Left ventricle myocardium inferior (tissue), 1 donor: ENCODE results near the gene ULBP2. TPM values are rescaled to one million over a fixed set of nuclear protein-coding genes. Genes with fewer than 3 reads are reported as not detected.
"Not testable (repeated sequence)": the region's sequence is repeated elsewhere in the genome, so short reads cannot be mapped to it uniquely, and the experiment has no call there.

Source experiments
- DNase-seq: peaks from one replicate; pipeline ENCODE4 v3.0.0-alpha.2; 2020
- H3K27ac ChIP-seq: fragments of 200-600 bp; replicated peaks from 2 replicates; pipeline ENCODE4 v1.8.0; 2021
- H3K27me3 ChIP-seq: fragments of 200-600 bp; 2 replicates; pipeline ENCODE4 v1.8.0; 2021; ENCODE audit warnings: low read depth
- H3K36me3 ChIP-seq: fragments of 200-600 bp; 2 replicates; pipeline ENCODE4 v1.8.0; 2021
- H3K4me1 ChIP-seq: fragments of 200-600 bp; 2 replicates; pipeline ENCODE4 v1.8.0; 2021
- H3K4me3 ChIP-seq: fragments of 200-600 bp; 2 replicates; pipeline ENCODE4 v1.8.0; 2021; ENCODE audit warnings: mild to moderate bottlenecking, moderate library complexity
- H3K9me3 ChIP-seq: fragments of 200-600 bp; replicated peaks from 2 replicates; pipeline ENCODE4 v1.8.0; 2021
- CTCF ChIP-seq: fragments of 200-600 bp; IDR thresholded peaks from 2 replicates; pipeline ENCODE4 v1.8.0; 2021; ENCODE audit warnings: antibody characterized with exemption, mild to moderate bottlenecking, borderline replicate concordance
- intact Hi-C: fragments of 100-400 bp; cut with micrococcal nuclease; formaldehyde crosslinking; loops from one replicate; pipeline ENCODE4 v1.11.0; 2022
- total RNA-seq: library from RNA; stranded (reverse); fragmentation: NEBNext Ultra II Directional; extraction: Animal tissue kit (Norgen Biotek cat#: 25700); gene quantifications from one replicate; pipeline ENCODE4 v1.2.1, GENCODE V29; 2021
- donor health status: DM: no; HTN: yes; CAD: no; lungs with severe emphysema.

The ULBP2 gene
- total RNA-seq, 1 donor from 2014 or later: 0.93 TPM

DNA sequence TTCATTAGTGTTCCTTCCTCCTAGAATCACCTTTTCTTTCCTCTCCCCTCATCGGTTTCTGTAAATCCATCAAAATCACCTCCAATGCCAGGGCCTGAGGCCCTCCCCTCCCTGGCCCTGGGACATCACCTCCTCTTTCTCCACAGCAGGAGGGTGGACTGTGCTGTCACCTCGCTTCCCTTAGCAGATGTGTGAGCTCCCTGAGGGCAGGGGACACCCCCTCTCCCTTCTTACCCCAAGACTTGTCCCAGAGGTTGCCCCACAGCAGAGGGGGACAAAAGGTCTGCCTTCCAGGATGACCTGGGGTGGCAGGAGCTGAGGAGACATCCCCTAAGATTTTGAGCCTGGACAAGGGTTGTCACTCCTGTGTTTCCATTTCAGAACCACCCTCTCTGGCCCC is 27.8 kb downstream of the ULBP2 start:
- no peaks in the 10 kb centered on the region for H3K36me3 ChIP-seq
- H3K27me3 ChIP-seq: peaks cover 96% of the 10 kb centered on the region
- intact Hi-C loops: no loop called here
- H3K4me3 ChIP-seq: no peak overlapping the region
- no peak for DNase-seq
- no peak overlapping the region for H3K27ac ChIP-seq
- no peak for TF ChIP-seq CTCF
- H3K4me1 ChIP-seq: peaks cover 9% of the 10 kb centered on the region
- no peaks in the 10 kb centered on the region for H3K9me3 ChIP-seq

DNA sequence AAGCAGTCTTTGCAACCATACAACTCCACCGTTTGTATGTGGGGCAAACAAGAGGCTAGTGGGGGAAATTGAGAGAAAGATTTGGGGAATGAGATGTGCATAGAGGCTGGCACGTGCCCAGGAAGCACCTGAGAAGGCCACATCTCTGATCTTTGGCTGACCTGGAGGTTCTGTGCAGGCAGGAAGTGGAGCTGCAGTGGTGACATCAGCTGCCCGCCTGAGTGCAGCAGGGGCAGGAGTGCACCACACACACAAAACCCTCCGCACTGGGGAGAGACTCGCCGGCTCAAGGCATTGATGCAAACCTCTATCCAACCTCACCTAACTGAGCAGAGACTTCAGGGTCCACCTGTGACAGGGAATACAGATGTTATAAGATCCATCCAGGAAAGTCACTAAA is 32.6 kb downstream of the ULBP2 start:
- H3K4me3 ChIP-seq, intact Hi-C loops, H3K27ac ChIP-seq, H3K4me1 ChIP-seq, DNase-seq, H3K9me3 ChIP-seq, H3K36me3 ChIP-seq: not testable (repeated sequence)
- H3K27me3 ChIP-seq: peaks cover 90% of the 10 kb centered on the region

DNA sequence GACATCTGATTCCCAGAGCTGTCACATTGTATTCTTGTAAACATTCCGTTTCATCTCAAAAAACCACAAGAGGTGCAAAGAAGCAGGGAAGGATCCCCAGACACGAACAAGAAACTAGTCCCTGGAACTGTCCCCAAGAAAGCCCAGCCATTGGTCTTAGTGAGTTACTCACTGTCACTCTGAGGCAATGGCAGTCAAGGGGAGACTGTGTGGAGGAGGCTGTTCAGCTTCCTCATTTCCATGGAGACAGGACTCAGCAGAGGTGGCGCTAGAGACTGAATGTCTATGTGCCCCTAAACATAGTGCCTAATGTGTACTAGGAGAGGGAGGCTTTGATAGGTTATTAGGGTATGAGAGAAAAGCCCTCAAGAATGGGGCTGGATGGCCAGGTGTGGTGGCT is 33.0 kb downstream of the ULBP2 start:
- TF ChIP-seq CTCF: no peak
- no peaks in the 10 kb centered on the region for H3K36me3 ChIP-seq
- DNase-seq: no peak
- no peaks in the 10 kb centered on the region for H3K4me1 ChIP-seq
- intact Hi-C loops: no loop called here
- H3K27me3 ChIP-seq: peaks cover 90% of the 10 kb centered on the region
- no peak overlapping the region for H3K4me3 ChIP-seq
- H3K9me3 ChIP-seq: no peaks in the 10 kb centered on the region
- no peak overlapping the region for H3K27ac ChIP-seq

DNA sequence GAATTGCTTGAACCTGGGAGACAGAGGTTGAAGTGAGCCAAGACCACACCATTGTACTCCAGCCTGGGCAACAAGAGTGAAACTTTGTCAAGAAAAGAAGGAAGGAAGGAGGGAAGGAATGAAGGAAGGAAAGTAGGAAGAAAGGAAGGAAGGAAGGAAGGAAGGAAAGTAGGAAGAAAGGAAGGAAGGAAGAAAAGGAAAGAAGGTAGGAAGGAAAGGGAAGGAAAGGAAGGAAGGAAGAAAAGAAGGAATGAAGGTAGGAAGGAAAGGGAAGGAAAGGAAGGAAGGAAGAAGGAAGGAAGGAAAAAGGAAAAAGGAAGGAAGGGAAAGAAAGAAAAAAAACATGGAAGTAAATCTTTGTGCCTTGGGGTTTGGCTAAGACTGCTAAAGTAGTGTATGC is 33.6 kb downstream of the ULBP2 start:
- Histone ChIP-seq H3K27me3 (peaks cover 90% of the 10 kb centered on the region), H3K4me3 (no peak overlapping the region), H3K9me3 (no peaks in the 10 kb centered on the region), H3K36me3 (no peaks in the 10 kb centered on the region), H3K27ac (no peak overlapping the region), H3K4me1 (no peaks in the 10 kb centered on the region)
- intact Hi-C loops: no loop called here
- DNase-seq: no peak
- TF ChIP-seq CTCF: no peak

DNA sequence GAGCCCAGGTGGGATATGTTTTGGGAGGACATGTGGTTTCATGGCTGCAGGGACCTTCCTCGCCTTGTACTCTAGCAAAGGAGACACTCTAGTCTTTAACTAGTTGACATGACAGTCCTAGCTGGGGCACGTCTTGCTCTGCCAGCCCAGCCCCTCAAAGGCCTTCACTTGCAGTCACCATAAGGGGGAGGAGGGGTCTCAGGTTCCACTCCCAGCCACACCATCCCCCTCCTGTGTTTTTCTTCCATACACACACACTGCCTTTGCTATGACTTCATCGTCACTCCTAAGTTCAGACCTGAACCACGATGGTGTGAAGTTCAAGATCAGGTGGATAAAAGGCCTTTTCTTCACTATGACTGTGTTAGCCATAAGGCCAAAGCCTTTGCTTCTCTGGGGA is 35.4 kb downstream of the ULBP2 start:
- no peak overlapping the region for H3K27ac ChIP-seq
- peaks cover 91% of the 10 kb centered on the region for H3K27me3 ChIP-seq
- H3K36me3 ChIP-seq: no peaks in the 10 kb centered on the region
- H3K9me3 ChIP-seq: no peaks in the 10 kb centered on the region
- intact Hi-C loops: no loop called here
- no peak overlapping the region for H3K4me3 ChIP-seq
- no peak for DNase-seq
- H3K4me1 ChIP-seq: no peaks in the 10 kb centered on the region
- TF ChIP-seq CTCF: no peak

- H3K4me3 ChIP-seq: no peak overlapping the region
- H3K27ac ChIP-seq: no peak overlapping the region
- H3K36me3 ChIP-seq: no peaks in the 10 kb centered on the region
- intact Hi-C loops: no loop called here
- no peaks in the 10 kb centered on the region for H3K4me1 ChIP-seq
- TF ChIP-seq CTCF: no peak
- DNase-seq: no peak
- H3K27me3 ChIP-seq: peaks cover 91% of the 10 kb centered on the region
- no peaks in the 10 kb centered on the region for H3K9me3 ChIP-seq
These were observed 36.8 kb downstream of the ULBP2 start for GRCh38 chr6:149978610-149979009.
